Choroid plexus epithelial cell (primary cell): ENCODE data around the gene C9orf152.

Experiments used
- DNase-seq: peaks from one replicate; pipeline ENCODE4 v3.0.0-alpha.2; 2010; ENCODE audit warnings: low read depth
- H3K4me3 ChIP-seq: 2 replicates; pipeline ENCODE4 v1.5.1; 2011; ENCODE audit warnings: low read depth, mild to moderate bottlenecking, control low read depth, low read length, moderate library complexity
- TF ChIP-seq, protein P1 (sequence below): conservative IDR thresholded peaks from 2 replicates; pipeline ENCODE4 v1.5.1; 2011; ENCODE audit warnings: low read depth, mild to moderate bottlenecking, control low read depth, inconsistent platforms, low read length, moderate library complexity

The C9orf152 gene, protein sequence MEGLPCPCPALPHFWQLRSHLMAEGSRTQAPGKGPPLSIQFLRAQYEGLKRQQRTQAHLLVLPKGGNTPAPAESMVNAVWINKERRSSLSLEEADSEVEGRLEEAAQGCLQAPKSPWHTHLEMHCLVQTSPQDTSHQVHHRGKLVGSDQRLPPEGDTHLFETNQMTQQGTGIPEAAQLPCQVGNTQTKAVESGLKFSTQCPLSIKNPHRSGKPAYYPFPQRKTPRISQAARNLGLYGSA

DNA sequence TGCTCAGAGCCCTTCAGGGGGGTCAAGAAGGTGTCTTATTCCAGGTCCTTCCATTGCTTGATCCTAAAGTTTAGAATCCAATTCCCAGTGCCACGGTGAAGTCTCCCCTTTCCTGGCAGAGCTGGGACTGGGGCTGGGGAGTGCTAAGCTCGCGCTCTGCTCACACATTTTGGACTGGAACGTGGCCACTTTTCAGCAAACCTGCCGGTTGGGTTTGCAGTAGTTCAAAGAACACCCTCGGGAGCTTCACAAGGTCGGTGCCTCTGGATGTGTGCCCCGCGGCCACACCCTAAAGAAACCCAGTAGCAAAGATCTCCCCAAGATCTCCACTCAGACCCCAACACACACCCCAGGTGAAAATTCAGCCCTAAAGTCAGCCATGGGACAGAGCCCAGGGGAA lies at the start of gene C9orf152:
Gene C9orf152, minus strand, starts transcription at position 129 of the 400 bp plus-strand sequence. CDS start 580 bp downstream, outside the sequence.
- TF ChIP-seq, protein P1, sequence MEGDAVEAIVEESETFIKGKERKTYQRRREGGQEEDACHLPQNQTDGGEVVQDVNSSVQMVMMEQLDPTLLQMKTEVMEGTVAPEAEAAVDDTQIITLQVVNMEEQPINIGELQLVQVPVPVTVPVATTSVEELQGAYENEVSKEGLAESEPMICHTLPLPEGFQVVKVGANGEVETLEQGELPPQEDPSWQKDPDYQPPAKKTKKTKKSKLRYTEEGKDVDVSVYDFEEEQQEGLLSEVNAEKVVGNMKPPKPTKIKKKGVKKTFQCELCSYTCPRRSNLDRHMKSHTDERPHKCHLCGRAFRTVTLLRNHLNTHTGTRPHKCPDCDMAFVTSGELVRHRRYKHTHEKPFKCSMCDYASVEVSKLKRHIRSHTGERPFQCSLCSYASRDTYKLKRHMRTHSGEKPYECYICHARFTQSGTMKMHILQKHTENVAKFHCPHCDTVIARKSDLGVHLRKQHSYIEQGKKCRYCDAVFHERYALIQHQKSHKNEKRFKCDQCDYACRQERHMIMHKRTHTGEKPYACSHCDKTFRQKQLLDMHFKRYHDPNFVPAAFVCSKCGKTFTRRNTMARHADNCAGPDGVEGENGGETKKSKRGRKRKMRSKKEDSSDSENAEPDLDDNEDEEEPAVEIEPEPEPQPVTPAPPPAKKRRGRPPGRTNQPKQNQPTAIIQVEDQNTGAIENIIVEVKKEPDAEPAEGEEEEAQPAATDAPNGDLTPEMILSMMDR = no peak
- DNase-seq = no peak
- H3K4me3 ChIP-seq = no peak within 1 kb of the TSS

DNA sequence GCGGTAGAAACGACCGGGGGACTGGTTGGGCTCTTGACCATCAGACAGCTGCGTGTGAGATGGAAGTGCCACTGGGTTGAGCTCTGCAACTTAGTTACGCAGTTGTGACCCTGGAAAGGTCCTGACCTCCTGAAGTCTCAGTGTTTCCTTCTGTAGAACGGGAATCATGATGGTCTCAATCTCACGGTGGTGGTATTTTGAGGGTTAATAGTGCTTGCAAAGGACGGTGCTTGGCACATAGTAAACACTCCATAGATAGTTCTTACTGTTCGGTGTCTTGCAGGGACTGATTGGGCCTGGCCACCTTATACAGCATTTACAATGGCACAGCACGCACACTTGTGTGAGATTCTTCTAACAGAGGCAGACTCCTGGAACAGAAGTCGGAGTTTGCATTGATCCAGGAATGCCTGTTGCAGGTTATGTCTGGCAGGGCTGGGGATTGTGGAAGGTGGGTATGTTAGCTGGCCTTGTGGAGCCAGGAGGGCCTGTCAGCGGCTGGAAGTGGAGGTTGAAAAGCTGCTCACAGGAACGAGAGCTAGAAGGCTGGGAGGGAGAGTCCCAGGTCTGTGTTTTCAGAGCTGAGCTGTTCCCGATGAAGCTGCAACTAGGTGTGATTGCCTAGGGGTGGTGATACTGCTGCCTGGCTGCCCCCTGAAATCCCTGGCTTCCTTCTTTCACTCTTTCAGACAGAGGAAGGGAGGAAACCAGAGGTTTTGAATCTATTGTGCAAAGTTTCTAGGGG lies 49.3 kb upstream of the C9orf152 start:
- TF ChIP-seq, protein P1 = no peak
- peak; percentile 38 for DNase-seq
- peak overlapping the region; percentile 89 for H3K4me3 ChIP-seq

DNA sequence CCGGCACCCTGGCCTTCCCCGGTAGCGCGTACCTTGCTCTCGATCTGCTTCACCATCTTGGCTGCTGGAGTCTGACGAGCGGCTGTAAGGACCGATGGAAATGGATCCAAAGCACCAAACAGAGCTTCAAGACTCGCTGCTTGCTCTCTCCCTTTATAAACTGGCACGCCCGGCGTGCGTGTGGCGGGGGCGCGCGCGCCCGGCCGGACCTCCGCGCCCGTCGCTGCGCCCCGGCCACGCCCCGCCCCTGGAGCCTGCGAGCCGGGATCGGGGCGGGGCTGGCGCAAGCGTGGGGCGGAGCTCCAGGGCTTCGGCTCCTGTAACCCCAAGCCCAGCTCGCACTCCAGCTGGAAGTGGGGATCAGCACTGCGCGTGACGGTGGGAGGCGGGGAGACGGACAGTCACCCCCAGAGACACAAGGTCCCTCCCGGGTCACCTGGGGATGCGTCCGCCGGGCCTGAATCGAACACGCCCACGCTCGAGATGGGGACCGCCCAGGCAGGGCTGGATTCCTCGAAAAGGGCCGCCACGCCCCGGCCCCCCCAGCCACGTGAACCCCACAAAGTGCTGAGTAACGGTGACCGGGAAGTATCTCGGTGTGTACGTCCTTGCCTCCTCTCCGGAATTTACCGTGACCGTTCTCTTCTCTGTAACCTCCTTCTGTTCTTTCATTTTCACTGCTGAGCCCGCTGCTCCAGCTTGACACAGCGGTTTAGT lies 48.6 kb upstream of the C9orf152 start, which contains the start of gene TXN:
Gene TXN, minus strand, starts transcription at position 128 of the 717 bp plus-strand sequence. Its CDS starts 72 bp downstream, at position 56.
- TF ChIP-seq, protein P1 = no peak
- DNase-seq = peak; percentile 92
- peak within 1 kb of the TSS; percentile 89 for H3K4me3 ChIP-seq

DNA sequence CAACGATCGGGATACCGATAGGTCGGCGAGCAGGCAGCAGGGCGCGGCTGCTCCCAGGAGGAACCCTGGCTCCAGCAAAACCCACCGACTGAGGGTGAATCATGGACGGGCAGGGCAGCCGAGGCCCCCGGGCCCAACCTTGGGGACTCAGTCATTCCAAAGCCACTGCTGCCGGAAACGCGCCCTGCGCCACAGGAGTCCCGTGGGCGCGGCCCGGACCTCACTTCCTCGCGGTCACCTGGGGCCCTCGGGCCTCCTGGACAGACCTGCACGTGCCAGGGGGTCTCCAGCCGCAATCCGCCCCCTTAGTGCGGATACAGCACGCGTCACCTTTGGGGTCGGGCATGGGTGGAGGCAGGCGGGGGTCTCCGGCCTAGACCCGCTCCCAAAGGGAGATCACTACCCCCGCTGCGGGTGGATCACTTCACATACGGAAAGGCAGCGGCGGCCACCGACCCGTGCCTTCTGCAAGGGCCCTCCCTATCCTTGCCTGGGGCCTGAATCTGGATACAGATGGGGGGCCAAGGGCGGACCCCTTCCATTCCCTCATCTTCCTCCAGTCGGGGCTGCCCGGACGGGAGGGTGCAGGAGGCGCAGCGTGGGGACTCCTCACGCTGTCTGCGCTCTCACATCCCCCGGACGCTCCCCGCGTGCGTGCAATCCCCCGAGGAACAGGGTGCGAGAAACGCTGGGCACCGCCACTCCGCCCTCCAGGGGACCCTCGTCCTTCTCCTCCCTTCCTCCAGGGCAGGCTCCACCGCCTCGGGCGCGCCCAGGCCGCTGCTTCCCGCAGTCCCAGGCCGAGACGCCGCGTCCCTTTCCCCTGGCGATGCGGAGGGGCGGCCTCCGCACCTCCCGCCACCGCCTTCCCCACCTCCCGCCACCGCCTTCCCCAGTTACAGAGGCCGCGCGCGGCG lies 47.8 kb upstream of the C9orf152 start:
- H3K4me3 ChIP-seq = peak overlapping the region; percentile 89
- TF ChIP-seq, protein P1 = no peak
- DNase-seq = peak; percentile 17

DNA sequence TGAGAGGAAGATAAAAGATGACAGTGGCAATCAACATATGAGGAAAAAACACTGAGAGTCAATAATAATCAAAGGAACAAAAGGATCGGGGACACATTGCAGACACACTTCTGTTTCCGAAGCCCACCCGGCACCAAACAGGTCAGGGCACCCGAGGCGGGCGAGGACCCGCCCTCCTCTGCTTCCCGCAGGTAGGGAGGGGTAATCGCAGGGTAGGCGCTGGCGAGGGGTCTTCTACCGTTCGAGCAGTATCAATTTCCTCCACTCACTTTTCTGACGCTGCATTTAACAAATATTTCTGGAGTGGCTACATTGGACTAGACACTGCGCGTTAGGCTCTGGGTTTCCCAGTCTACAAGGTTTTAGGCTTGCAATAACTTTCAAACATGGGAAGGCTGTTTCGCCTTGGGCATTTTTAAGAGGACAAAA lies 47.1 kb upstream of the C9orf152 start:
- TF ChIP-seq, protein P1 = no peak
- peak overlapping the region; percentile 89 for H3K4me3 ChIP-seq
- DNase-seq = peak; percentile 56

DNA sequence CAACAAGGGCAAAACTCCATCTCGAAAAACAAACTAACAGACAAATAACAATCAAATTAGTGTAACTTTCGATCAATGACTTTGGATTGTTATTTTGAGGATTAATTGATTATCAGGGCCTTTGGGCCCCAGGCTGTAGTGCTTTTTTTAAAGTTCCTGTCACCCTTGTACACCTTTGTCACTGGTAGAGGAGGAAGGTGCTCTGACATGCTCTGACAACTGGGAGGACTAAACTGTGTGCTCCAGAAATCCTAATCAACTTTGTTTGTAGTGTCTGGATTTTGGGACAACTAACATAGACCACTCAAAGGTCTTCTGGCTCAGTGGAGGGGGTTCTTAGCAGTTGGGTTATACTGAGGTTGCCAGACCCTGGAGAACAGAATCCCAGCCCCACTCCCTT lies 46.5 kb upstream of the C9orf152 start:
- peak overlapping the region; percentile 89 for H3K4me3 ChIP-seq
- DNase-seq = no peak
- TF ChIP-seq, protein P1 = no peak
